NT2/D1 (cell line): ENCODE data around the gene CTSC.

Source experiments
- SUZ12 ChIP-seq: IDR thresholded peaks from 2 replicates; pipeline ENCODE4 v1.6.1; 2011; ENCODE audit not compliant: insufficient read length, insufficient read depth; ENCODE audit errors: extremely low read depth
- YY1 ChIP-seq: IDR thresholded peaks from 2 replicates; pipeline ENCODE4 v1.6.1; 2011; ENCODE audit not compliant: insufficient read length, insufficient read depth
- ZNF274 ChIP-seq: IDR thresholded peaks from 2 replicates; pipeline ENCODE4 v1.6.1; 2011; ENCODE audit warnings: mild to moderate bottlenecking, low read depth, low read length

DNA sequence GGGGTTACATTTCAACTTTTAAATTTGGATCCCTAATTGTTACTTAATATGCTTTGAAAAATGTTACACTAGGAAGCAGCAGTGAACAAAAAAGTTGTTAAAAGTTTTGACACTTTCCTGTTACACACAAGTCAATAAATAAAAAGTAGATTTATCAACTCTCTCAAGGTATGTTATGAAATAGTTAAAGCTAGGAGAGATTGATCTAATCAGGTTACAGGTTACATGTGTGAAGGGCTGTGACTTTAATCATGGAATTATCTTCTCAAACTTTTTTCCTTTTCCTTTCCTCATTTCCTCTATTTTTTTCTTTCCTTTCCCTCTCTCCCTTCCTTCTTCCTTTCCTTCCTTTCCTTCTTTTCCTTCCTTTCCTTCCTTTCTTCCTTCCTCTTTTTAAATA lies 85.3 kb downstream of the CTSC start:
- TF ChIP-seq YY1 (no peak), SUZ12 (no peak), ZNF274 (no peak)
